IPS-20b (cell line): ENCODE measurements around the gene LETM1.

Source experiments
- H3K27ac ChIP-seq: one replicate; pipeline ENCODE4 v1.5.1; 2013; ENCODE audit warnings: low read length
- H3K27me3 ChIP-seq: 2 replicates; pipeline ENCODE4 v1.6.1; 2013; ENCODE audit warnings: mild to moderate bottlenecking, low read length, inconsistent platforms; ENCODE audit not compliant: insufficient read depth
- H3K36me3 ChIP-seq: 2 replicates; pipeline ENCODE4 v1.6.1; 2013; ENCODE audit warnings: low read depth, mild to moderate bottlenecking, inconsistent platforms, low read length, moderate library complexity; ENCODE audit not compliant: insufficient read depth
- H3K4me1 ChIP-seq: 2 replicates; pipeline ENCODE4 v1.6.1; 2013; ENCODE audit warnings: mild to moderate bottlenecking, control low read depth, inconsistent platforms, low read length, moderate library complexity; ENCODE audit not compliant: insufficient read depth
- H3K4me3 ChIP-seq: 2 replicates; pipeline ENCODE4 v1.5.1; 2013; ENCODE audit warnings: mild to moderate bottlenecking, low read length, inconsistent platforms
- H3K9ac ChIP-seq: 2 replicates; pipeline ENCODE4 v1.6.1; 2013; ENCODE audit warnings: low read depth, mild to moderate bottlenecking, inconsistent platforms, low read length, moderate library complexity
- H3K9me3 ChIP-seq: 2 replicates; pipeline ENCODE4 v1.6.1; 2013; ENCODE audit warnings: mild to moderate bottlenecking, low read depth, low read length, inconsistent platforms; ENCODE audit not compliant: insufficient read depth

LETM1 gene

GRCh38 chr4:1856071-1856942 lies at the start of gene LETM1:
Gene LETM1 (minus strand): TSS chr4:1856156. CDS start chr4:1855950, 206 bp downstream.
- peaks cover 58% of the 10 kb centered on the region for H3K27me3 ChIP-seq
- peak within 1 kb of the TSS; percentile 89 for H3K4me3 ChIP-seq

GRCh38 chr4:1904042-1904441 lies 48.1 kb upstream of the LETM1 start:
- no peak overlapping the region for H3K4me3 ChIP-seq
- no peak overlapping the region for H3K9ac ChIP-seq
- no peaks in the 10 kb centered on the region for H3K9me3 ChIP-seq
- no peaks in the 10 kb centered on the region for H3K27me3 ChIP-seq
- H3K4me1 ChIP-seq, result no peaks in the 10 kb centered on the region
- H3K36me3 ChIP-seq, result peaks cover 69% of the 10 kb centered on the region
- H3K27ac ChIP-seq, result no peak overlapping the region

More at GRCh38 chr4:1856071-1856942, at the start of gene LETM1:
- Histone ChIP-seq H3K36me3 (peaks cover 9% of the 10 kb centered on the region; the same call in 1 of the 2 replicates), H3K9ac (peak within 1 kb of the TSS; percentile 79; the same call in 1 of the 2 replicates), H3K4me1 (peaks cover 5% of the 10 kb centered on the region; the same call in 1 of the 2 replicates), H3K27ac (no peak within 1 kb of the TSS), H3K9me3 (no peaks in the 10 kb centered on the region)

- Histone ChIP-seq H3K4me1 (no peaks in the 10 kb centered on the region), H3K9ac (no peak overlapping the region), H3K27me3 (no peaks in the 10 kb centered on the region), H3K4me3 (no peak overlapping the region), H3K9me3 (no peaks in the 10 kb centered on the region), H3K27ac (no peak overlapping the region), H3K36me3 (peaks cover 63% of the 10 kb centered on the region)
Observed at GRCh38 chr4:1903035-1903434, 47.1 kb upstream of the LETM1 start.

GRCh38 chr4:1902243-1902642 lies 46.3 kb upstream of the LETM1 start:
- no peaks in the 10 kb centered on the region for H3K27me3 ChIP-seq
- no peak overlapping the region for H3K27ac ChIP-seq
- H3K36me3 ChIP-seq, result peaks cover 63% of the 10 kb centered on the region
- no peak overlapping the region for H3K9ac ChIP-seq
- H3K4me1 ChIP-seq, result no peaks in the 10 kb centered on the region
- H3K4me3 ChIP-seq, result no peak overlapping the region
- H3K9me3 ChIP-seq, result no peaks in the 10 kb centered on the region

GRCh38 chr4:1901127-1901526 lies 45.2 kb upstream of the LETM1 start:
- H3K9me3 ChIP-seq, result no peaks in the 10 kb centered on the region
- H3K36me3 ChIP-seq, result peaks cover 52% of the 10 kb centered on the region
- no peak overlapping the region for H3K4me3 ChIP-seq
- no peak overlapping the region for H3K27ac ChIP-seq
- H3K9ac ChIP-seq, result no peak overlapping the region
- H3K4me1 ChIP-seq, result no peaks in the 10 kb centered on the region
- H3K27me3 ChIP-seq, result no peaks in the 10 kb centered on the region

- H3K4me1 ChIP-seq, result no peaks in the 10 kb centered on the region
- no peaks in the 10 kb centered on the region for H3K9me3 ChIP-seq
- H3K27ac ChIP-seq, result no peak overlapping the region
- peaks cover 47% of the 10 kb centered on the region for H3K36me3 ChIP-seq
- H3K9ac ChIP-seq, result no peak overlapping the region
- H3K27me3 ChIP-seq, result no peaks in the 10 kb centered on the region
- no peak overlapping the region for H3K4me3 ChIP-seq
Observed at GRCh38 chr4:1900624-1901023, 44.7 kb upstream of the LETM1 start.

GRCh38 chr4:1900087-1900433 lies 44.1 kb upstream of the LETM1 start:
- Histone ChIP-seq H3K27me3 (no peaks in the 10 kb centered on the region), H3K9me3 (no peaks in the 10 kb centered on the region), H3K4me1 (no peaks in the 10 kb centered on the region), H3K4me3 (no peak overlapping the region), H3K36me3 (peaks cover 45% of the 10 kb centered on the region), H3K9ac (no peak overlapping the region), H3K27ac (no peak overlapping the region)

GRCh38 chr4:1899149-1900086 lies 43.5 kb upstream of the LETM1 start:
- Histone ChIP-seq H3K4me3 (no peak overlapping the region), H3K36me3 (peaks cover 43% of the 10 kb centered on the region), H3K27ac (no peak overlapping the region)

GRCh38 chr4:1898681-1899080 lies 42.7 kb upstream of the LETM1 start:
- Histone ChIP-seq H3K36me3 (peaks cover 36% of the 10 kb centered on the region), H3K9me3 (no peaks in the 10 kb centered on the region), H3K27ac (no peak overlapping the region), H3K4me1 (no peaks in the 10 kb centered on the region), H3K9ac (no peak overlapping the region), H3K4me3 (no peak overlapping the region), H3K27me3 (no peaks in the 10 kb centered on the region)

More at GRCh38 chr4:1899149-1900086, 43.5 kb upstream of the LETM1 start:
- H3K4me1 ChIP-seq, result no peaks in the 10 kb centered on the region
- H3K27me3 ChIP-seq, result no peaks in the 10 kb centered on the region
- no peak overlapping the region for H3K9ac ChIP-seq
- no peaks in the 10 kb centered on the region for H3K9me3 ChIP-seq

GRCh38 chr4:1898007-1898406 lies 42.1 kb upstream of the LETM1 start:
- Histone ChIP-seq H3K27me3 (no peaks in the 10 kb centered on the region), H3K9ac (no peak overlapping the region), H3K9me3 (no peaks in the 10 kb centered on the region), H3K4me1 (no peaks in the 10 kb centered on the region), H3K4me3 (no peak overlapping the region), H3K27ac (no peak overlapping the region), H3K36me3 (peaks cover 31% of the 10 kb centered on the region)

GRCh38 chr4:1896658-1896991 lies 40.7 kb upstream of the LETM1 start:
- peaks cover 18% of the 10 kb centered on the region for H3K36me3 ChIP-seq
- no peaks in the 10 kb centered on the region for H3K9me3 ChIP-seq
- no peak overlapping the region for H3K9ac ChIP-seq
- H3K27ac ChIP-seq, result no peak overlapping the region
- no peaks in the 10 kb centered on the region for H3K27me3 ChIP-seq
- H3K4me1 ChIP-seq, result no peaks in the 10 kb centered on the region
- H3K4me3 ChIP-seq, result no peak overlapping the region
